Measurements from ENCODE around the gene MCF2L. TPM values are rescaled to one million over a fixed set of nuclear protein-coding genes. Genes with fewer than 3 reads are reported as not detected.

Gene MCF2L
- total RNA-seq, 1 donor from 2014 or later, result 83.0 TPM

DNA sequence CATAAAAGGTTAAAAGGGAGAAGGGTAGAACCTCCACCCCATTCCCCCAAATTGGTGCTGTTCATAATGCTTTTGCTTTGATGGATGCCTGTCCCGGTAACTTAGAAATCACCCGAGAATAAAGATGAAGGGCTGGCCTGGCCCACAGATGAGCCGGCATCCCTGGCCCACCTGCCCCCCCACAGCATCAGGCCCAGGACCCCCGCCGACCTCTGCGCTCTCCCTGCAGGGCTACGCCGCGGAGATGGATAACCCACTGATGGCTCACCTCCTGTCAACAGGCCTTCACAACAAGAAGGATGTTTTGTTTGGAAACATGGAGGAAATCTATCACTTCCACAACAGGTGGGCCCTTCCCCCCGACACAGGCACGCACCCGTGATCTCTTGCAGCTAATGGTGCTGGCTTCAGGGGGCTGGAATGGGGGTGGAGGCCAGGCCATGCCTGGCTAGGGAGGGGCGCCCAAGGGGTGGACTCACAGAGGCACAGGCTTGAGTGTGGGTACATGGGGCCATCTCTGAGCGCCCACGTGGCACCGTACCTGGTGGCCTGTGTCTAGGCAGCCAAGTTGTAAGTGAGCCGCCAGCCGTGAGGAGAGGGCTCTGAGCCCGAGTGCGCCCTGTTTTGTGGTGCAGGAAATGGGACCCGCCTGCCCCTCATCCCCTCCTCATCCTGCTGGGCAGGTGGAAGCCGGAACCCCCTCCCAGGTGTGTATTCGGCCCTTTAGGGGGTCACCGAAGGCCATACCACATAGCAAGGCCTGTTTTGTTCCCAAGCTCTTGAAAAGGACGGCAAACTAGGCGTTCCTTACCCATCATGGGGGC, 113.4 kb downstream of the MCF2L start:
- peak; percentile 10 for DNase-seq
- TF ChIP-seq, protein P1, sequence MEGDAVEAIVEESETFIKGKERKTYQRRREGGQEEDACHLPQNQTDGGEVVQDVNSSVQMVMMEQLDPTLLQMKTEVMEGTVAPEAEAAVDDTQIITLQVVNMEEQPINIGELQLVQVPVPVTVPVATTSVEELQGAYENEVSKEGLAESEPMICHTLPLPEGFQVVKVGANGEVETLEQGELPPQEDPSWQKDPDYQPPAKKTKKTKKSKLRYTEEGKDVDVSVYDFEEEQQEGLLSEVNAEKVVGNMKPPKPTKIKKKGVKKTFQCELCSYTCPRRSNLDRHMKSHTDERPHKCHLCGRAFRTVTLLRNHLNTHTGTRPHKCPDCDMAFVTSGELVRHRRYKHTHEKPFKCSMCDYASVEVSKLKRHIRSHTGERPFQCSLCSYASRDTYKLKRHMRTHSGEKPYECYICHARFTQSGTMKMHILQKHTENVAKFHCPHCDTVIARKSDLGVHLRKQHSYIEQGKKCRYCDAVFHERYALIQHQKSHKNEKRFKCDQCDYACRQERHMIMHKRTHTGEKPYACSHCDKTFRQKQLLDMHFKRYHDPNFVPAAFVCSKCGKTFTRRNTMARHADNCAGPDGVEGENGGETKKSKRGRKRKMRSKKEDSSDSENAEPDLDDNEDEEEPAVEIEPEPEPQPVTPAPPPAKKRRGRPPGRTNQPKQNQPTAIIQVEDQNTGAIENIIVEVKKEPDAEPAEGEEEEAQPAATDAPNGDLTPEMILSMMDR (IDR thresholded peaks at IDR 0.05; ENCODE audit: partially characterized antibody, unreplicated experiment), result no peak
- Mint-ChIP-seq H3K36me3 (ENCODE audit: unreplicated experiment) (peaks cover 5% of the 10 kb centered on the region), H3K4me1 (ENCODE audit: low read depth, unreplicated experiment) (peaks cover 19% of the 10 kb centered on the region), H3K27ac (ENCODE audit: unreplicated experiment) (no peak overlapping the region), H3K27me3 (ENCODE audit: unreplicated experiment) (peaks cover 14% of the 10 kb centered on the region), H3K4me3 (ENCODE audit: unreplicated experiment) (no peak overlapping the region), H3K9me3 (ENCODE audit: unreplicated experiment) (peaks cover 5% of the 10 kb centered on the region)

DNA sequence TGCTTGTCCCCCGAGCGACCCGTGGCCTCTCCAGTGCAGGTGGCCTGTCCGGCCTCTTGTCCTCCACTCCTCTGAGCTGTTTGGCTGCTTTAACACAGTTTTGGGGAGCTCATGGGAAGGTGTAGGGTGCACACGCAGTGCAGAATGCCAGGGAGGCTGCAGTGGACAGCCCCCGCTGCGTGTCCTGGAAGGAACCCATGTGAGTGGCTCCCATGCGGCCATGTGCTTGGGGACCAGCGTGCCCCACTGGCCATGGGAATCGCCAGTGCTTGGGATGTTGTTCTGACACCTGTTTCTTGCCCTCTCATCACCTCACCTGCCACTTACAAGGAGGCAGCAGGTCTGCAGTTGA, 114.0 kb downstream of the MCF2L start:
- Mint-ChIP-seq H3K27me3 (ENCODE audit: unreplicated experiment) (peaks cover 14% of the 10 kb centered on the region), H3K4me3 (ENCODE audit: unreplicated experiment) (no peak overlapping the region), H3K4me1 (ENCODE audit: low read depth, unreplicated experiment) (peaks cover 17% of the 10 kb centered on the region), H3K9me3 (ENCODE audit: unreplicated experiment) (peaks cover 5% of the 10 kb centered on the region), H3K36me3 (ENCODE audit: unreplicated experiment) (peaks cover 5% of the 10 kb centered on the region), H3K27ac (ENCODE audit: unreplicated experiment) (no peak overlapping the region)
- peak; percentile 11 for DNase-seq
- TF ChIP-seq, protein P1 (IDR thresholded peaks at IDR 0.05; ENCODE audit: partially characterized antibody, unreplicated experiment), result no peak

DNA sequence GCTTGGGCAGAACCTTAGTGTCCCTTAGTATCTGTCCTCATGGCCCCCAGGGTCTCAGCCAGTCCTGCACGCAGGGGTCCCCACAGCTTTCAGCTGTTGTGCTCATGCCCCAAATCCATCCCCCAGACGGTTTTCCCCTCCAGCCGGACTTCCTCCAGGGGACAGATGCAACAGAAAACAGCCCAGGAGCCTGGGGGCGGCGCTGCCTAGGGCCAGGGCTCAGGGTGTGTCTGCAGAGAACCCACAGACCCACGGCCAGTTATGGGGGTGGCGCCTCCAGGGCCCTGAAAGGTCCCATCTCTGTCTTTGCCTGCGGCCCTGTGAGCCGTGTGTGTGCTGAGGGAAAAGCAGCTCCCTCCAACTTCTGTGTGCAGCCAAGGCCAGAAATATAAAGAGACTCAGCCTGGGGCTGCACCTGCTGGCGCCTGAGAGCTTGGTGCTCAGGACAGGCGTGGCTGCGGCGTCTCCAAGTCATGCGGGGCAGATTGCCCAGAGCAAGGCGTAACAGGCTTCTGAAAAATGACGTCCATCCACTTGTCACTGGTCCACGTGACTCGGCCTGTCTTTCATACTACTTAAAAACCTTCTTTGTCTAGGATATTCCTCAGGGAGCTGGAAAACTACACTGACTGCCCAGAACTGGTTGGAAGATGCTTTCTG, 114.5 kb downstream of the MCF2L start:
- Mint-ChIP-seq H3K36me3 (ENCODE audit: unreplicated experiment) (peaks cover 5% of the 10 kb centered on the region), H3K27me3 (ENCODE audit: unreplicated experiment) (peaks cover 12% of the 10 kb centered on the region), H3K9me3 (ENCODE audit: unreplicated experiment) (peaks cover 5% of the 10 kb centered on the region), H3K4me1 (ENCODE audit: low read depth, unreplicated experiment) (peaks cover 16% of the 10 kb centered on the region), H3K27ac (ENCODE audit: unreplicated experiment) (peak overlapping the region; percentile 17), H3K4me3 (ENCODE audit: unreplicated experiment) (no peak overlapping the region)
- peak; percentile 20 for DNase-seq
- TF ChIP-seq, protein P1 (IDR thresholded peaks at IDR 0.05; ENCODE audit: partially characterized antibody, unreplicated experiment), result no peak

DNA sequence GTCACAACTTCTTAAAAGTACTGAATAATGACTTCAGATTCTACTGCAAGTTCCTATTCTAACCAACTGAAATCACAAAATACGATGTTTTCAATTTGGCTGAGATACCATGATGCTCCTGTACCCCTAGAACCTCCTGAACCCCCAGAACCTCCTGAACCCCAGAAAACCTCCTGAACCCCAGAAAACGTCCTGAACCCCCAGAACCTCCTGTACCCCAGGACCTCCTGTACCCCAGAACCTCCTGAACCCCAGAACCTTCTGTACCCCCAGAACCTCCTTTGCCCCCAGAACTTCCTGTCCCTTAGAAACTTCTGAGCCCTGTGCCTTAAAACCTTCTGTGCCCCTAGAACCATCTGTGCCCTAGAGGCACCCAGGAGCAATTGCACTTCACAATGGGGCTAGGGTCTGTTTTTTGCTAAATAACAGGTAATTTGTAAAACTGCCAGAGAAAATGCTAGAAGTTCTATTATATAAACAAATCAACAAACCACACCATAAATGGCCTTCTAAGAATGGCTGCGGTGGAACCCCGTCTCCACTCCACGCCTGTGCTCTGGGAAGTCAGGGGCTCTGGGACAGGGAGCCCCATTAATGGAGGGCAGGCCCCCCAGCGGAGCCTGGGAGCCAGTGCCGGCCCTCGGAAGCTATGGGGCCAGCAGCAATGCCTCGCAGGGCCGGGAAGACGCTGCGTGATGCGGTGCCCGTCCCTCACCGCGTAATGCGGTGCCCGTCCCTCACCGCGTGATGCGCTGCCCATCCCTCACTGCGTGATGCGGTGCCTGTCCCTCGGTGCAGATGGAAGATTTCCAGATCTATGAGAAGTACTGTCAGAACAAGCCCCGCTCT, 115.3 kb downstream of the MCF2L start:
- Mint-ChIP-seq H3K27ac (ENCODE audit: unreplicated experiment) (no peak overlapping the region), H3K9me3 (ENCODE audit: unreplicated experiment) (peaks cover 4% of the 10 kb centered on the region), H3K4me1 (ENCODE audit: low read depth, unreplicated experiment) (peaks cover 16% of the 10 kb centered on the region), H3K4me3 (ENCODE audit: unreplicated experiment) (no peak overlapping the region), H3K36me3 (ENCODE audit: unreplicated experiment) (peaks cover 4% of the 10 kb centered on the region), H3K27me3 (ENCODE audit: unreplicated experiment) (peaks cover 12% of the 10 kb centered on the region)
- peak; percentile 4 for DNase-seq
- TF ChIP-seq, protein P1 (IDR thresholded peaks at IDR 0.05; ENCODE audit: partially characterized antibody, unreplicated experiment), result peak; percentile 23
